ENCODE results near the gene ADAMTS14. TPM values are rescaled to one million over a fixed set of nuclear protein-coding genes. Genes with fewer than 3 reads are reported as not detected.

ADAMTS14 gene
- total RNA-seq, 1 donor from 2014 or later, result 0.33 TPM

- H3K9me3 Mint-ChIP-seq, result no peaks in the 10 kb centered on the region
- DNase-seq, result no peak
- H3K36me3 Mint-ChIP-seq (ENCODE audit: low read depth), result no peaks in the 10 kb centered on the region
- intact Hi-C loops (cut with micrococcal nuclease), result no loop called here
- peaks cover 4% of the 10 kb centered on the region for H3K27me3 Mint-ChIP-seq
- no peak overlapping the region for H3K4me3 Mint-ChIP-seq
- no peaks in the 10 kb centered on the region for H3K4me1 Mint-ChIP-seq
- no peak overlapping the region for H3K27ac Mint-ChIP-seq
Observed at GRCh38 chr10:70780370-70780760, 108.1 kb downstream of the ADAMTS14 start.

DNA sequence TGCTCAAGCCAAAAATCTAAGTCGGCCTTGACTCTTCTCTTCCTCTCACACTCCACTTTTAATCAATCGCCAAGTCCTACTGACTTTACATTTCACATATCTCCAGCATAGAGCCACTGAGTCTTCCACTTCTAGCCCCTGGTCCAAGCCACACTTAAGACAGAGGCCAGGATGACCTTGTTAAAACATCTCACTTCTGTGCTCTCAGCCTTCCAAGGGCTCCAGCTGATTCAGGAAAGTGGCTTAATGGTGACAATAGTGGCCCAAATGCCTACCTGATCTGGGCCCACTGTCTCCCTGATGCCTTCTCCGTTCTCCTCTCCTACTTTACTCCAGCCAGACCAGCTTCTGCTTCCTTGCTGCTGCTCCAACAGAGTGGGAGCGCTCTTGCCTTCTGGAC is 108.5 kb downstream of the ADAMTS14 start:
- Mint-ChIP-seq H3K36me3 (ENCODE audit: low read depth) (no peaks in the 10 kb centered on the region), H3K27me3 (peaks cover 4% of the 10 kb centered on the region), H3K4me3 (no peak overlapping the region), H3K9me3 (no peaks in the 10 kb centered on the region), H3K4me1 (no peaks in the 10 kb centered on the region), H3K27ac (no peak overlapping the region)
- intact Hi-C loops (cut with micrococcal nuclease), result no loop called here
- no peak for DNase-seq

DNA sequence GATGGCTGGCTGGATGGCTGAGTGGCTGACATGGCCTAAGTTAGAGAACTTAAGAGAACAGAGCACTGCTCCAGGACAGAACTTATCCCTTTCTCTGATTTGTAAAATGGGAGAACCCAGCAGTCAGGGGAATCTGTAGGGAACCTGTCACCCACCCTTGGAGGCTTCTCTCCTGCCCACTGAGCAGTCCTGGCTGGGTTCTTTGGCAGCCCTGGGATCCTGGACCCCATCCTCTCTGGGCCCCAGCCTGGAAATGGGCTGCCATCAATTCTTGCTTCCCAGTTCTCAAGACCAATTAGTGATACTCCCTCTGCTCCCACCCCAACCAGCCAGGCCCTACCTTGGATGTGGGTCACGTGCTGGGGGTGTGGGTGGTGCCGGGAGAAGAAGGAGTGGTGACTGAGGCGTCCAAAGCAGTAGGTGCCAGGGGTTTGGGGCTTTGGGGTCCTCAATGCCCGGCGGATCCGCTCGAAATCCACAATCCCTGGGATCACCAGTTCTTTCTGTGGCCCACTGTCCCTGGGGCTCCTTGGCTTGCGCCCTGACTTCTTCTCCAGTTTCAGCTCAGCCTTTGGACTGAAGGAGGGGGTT is 109.2 kb downstream of the ADAMTS14 start:
- Mint-ChIP-seq H3K4me3 (no peak overlapping the region), H3K36me3 (ENCODE audit: low read depth) (no peaks in the 10 kb centered on the region), H3K27me3 (peaks cover 4% of the 10 kb centered on the region), H3K4me1 (no peaks in the 10 kb centered on the region), H3K9me3 (no peaks in the 10 kb centered on the region), H3K27ac (no peak overlapping the region)
- intact Hi-C loops (cut with micrococcal nuclease), result no loop called here
- no peak for DNase-seq

GRCh38 chr10:70782086-70782745 is 109.9 kb downstream of the ADAMTS14 start:
- DNase-seq, result no peak
- H3K27me3 Mint-ChIP-seq, result peaks cover 4% of the 10 kb centered on the region
- no peaks in the 10 kb centered on the region for H3K36me3 Mint-ChIP-seq (ENCODE audit: low read depth)
- H3K27ac Mint-ChIP-seq, result no peak overlapping the region
- H3K9me3 Mint-ChIP-seq, result no peaks in the 10 kb centered on the region
- H3K4me3 Mint-ChIP-seq, result no peak overlapping the region
- intact Hi-C loops (cut with micrococcal nuclease), result no loop called here
- H3K4me1 Mint-ChIP-seq, result peaks cover 5% of the 10 kb centered on the region

- no peak for DNase-seq
- Mint-ChIP-seq H3K27me3 (peaks cover 4% of the 10 kb centered on the region), H3K36me3 (ENCODE audit: low read depth) (no peaks in the 10 kb centered on the region), H3K27ac (no peak overlapping the region), H3K4me3 (no peak overlapping the region), H3K4me1 (peaks cover 5% of the 10 kb centered on the region), H3K9me3 (no peaks in the 10 kb centered on the region)
- intact Hi-C loops (cut with micrococcal nuclease), result no loop called here
Observed at GRCh38 chr10:70782746-70783680, 110.7 kb downstream of the ADAMTS14 start.

- H3K9me3 Mint-ChIP-seq, result no peaks in the 10 kb centered on the region
- peaks cover 13% of the 10 kb centered on the region for H3K27me3 Mint-ChIP-seq
- H3K27ac Mint-ChIP-seq, result no peak overlapping the region
- intact Hi-C loops (cut with micrococcal nuclease), result no loop called here
- peaks cover 5% of the 10 kb centered on the region for H3K4me1 Mint-ChIP-seq
- H3K36me3 Mint-ChIP-seq (ENCODE audit: low read depth), result no peaks in the 10 kb centered on the region
- H3K4me3 Mint-ChIP-seq, result no peak overlapping the region
- no peak for DNase-seq
Observed at GRCh38 chr10:70784016-70784415, 111.7 kb downstream of the ADAMTS14 start.

DNA sequence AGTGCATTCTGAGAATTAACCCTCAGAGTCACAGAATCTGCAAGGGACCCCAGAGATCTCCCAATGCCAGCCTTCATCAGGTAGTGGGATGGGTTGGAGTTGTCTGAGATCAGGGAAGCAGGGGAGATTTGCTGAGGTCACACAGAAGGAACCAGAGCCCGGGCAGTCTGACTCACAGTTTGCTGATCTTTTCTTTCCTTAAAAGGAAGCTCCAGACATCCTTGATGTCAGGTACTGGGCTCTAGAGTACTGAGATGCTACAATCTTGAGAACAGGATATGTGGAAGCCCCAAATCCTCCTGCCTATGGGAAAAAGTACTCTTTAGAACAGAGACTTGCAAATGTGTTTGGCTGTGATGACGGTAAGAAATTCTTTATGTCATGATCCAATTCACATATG is 112.2 kb downstream of the ADAMTS14 start:
- H3K27me3 Mint-ChIP-seq, result peaks cover 16% of the 10 kb centered on the region
- no peak overlapping the region for H3K4me3 Mint-ChIP-seq
- intact Hi-C loops (cut with micrococcal nuclease), result no loop called here
- no peaks in the 10 kb centered on the region for H3K9me3 Mint-ChIP-seq
- H3K36me3 Mint-ChIP-seq (ENCODE audit: low read depth), result no peaks in the 10 kb centered on the region
- H3K4me1 Mint-ChIP-seq, result peaks cover 5% of the 10 kb centered on the region
- H3K27ac Mint-ChIP-seq, result no peak overlapping the region
- no peak for DNase-seq

DNA sequence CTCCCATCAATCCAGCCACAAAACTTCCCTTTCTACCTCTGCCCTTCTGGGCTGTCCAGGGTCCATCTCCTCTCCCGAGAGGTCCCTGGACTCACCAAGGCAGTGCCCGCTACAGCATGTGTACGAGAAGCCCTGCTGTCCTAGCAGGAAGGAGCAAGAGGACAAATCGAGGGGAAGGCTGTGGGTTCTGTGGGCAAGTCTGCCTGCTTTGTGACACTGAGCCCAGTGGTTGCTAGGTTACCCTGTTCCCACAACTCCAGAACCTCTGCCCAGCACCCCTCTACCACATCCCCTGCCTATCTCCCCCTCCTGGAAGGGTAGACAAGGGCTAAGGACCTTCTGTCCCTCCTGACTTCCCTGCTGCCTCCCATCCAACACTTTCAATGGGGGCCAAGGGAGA is 112.9 kb downstream of the ADAMTS14 start, which contains the start of gene TBATA:
TBATA (minus strand) TSS at position 188 of the 400 bp plus-strand sequence. CDS start 1,998 bp downstream, outside the sequence.
- Mint-ChIP-seq H3K27ac (no peak within 1 kb of the TSS), H3K4me1 (peaks cover 5% of the 10 kb centered on the region), H3K9me3 (no peaks in the 10 kb centered on the region), H3K27me3 (peaks cover 16% of the 10 kb centered on the region), H3K36me3 (ENCODE audit: low read depth) (no peaks in the 10 kb centered on the region), H3K4me3 (no peak within 1 kb of the TSS)
- no peak for DNase-seq
- intact Hi-C loops (cut with micrococcal nuclease), result no loop called here

- intact Hi-C loops (cut with micrococcal nuclease), result no loop called here
- H3K4me3 Mint-ChIP-seq, result no peak overlapping the region
- no peaks in the 10 kb centered on the region for H3K9me3 Mint-ChIP-seq
- H3K27me3 Mint-ChIP-seq, result peaks cover 27% of the 10 kb centered on the region
- no peak for DNase-seq
- peaks cover 7% of the 10 kb centered on the region for H3K4me1 Mint-ChIP-seq
- H3K36me3 Mint-ChIP-seq (ENCODE audit: low read depth), result no peaks in the 10 kb centered on the region
- H3K27ac Mint-ChIP-seq, result peak overlapping the region; percentile 16
Observed at GRCh38 chr10:70786799-70787415, 114.6 kb downstream of the ADAMTS14 start.

DNA sequence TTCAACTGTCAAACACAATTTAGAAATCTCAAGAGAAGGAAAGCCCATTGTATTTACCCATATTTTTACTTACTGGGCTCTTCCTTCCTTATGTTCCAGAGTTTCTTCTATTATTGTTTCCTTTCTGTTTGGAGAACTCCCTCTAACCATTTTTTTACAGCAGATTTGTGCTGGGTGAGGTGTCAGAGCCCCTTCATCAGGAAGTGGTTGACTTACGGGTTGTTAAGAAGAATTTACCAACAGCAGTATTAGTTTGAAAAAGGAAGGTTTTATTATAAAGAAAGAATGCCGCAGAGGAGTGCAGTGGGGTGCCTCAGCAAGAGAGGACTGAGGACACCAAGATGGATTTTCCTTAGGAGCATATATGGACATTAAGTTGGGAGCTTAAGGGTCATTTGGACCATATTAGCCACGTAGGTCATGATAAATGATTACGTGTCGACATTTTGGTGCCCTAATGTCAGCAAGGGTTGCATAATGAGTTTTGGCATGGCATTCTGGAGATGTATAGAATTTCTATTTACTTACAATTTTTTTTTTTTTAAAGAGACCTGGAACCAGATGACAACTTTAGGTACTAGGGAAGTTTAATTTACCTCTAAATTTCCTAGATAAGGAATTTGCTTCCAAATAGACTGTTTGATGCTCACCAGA is 119.2 kb downstream of the ADAMTS14 start:
- intact Hi-C loops (cut with micrococcal nuclease), result no loop called here
- no peak for DNase-seq
- Mint-ChIP-seq H3K27me3 (peaks cover 34% of the 10 kb centered on the region), H3K9me3 (no peaks in the 10 kb centered on the region), H3K4me3 (no peak overlapping the region), H3K27ac (no peak overlapping the region), H3K36me3 (ENCODE audit: low read depth) (no peaks in the 10 kb centered on the region), H3K4me1 (peaks cover 7% of the 10 kb centered on the region)

DNA sequence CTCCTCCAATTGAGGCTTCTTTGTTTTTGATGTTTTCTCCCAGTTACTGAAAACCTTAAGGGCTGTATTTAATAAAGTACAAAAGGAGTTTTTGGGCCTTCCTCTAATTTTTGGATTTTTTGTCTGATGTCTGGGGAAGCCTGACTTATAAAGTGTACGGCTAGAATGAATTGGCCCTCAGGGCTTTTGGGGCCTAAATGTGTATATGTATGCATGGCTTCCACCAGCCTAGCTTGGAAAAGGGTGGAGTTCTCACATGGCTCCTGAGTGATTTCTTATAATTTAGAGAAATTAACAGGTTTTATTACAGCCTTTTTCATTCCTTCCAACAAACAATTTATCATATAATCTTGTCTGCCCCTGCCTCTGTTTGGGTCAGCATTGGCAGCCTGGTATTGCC is 123.3 kb downstream of the ADAMTS14 start:
- Mint-ChIP-seq H3K27me3 (peaks cover 32% of the 10 kb centered on the region), H3K4me3 (no peak overlapping the region), H3K27ac (no peak overlapping the region), H3K9me3 (no peaks in the 10 kb centered on the region), H3K36me3 (ENCODE audit: low read depth) (no peaks in the 10 kb centered on the region), H3K4me1 (no peaks in the 10 kb centered on the region)
- DNase-seq, result no peak
- intact Hi-C loops (cut with micrococcal nuclease), result no loop called here

DNA sequence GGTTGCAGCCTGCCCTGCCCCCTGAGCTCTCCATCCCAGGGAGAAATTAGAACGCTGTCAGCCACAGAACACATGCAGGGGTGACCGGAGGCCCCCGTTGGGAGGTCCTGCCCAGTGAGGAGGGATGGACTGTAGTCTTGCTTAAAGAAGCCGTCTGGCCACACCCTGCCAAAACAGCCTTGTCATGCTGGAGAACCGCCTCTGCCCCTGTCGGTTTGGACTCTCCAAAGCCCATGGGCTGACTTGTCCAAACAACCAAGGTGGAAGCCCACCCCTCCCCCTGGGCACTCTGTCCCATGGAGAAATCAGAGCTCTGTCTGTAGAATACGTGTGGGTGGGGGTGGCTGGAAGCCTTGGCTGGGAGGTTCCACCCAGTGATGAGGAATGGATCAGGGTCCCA is 125.5 kb downstream of the ADAMTS14 start:
- no peaks in the 10 kb centered on the region for H3K36me3 Mint-ChIP-seq (ENCODE audit: low read depth)
- no peaks in the 10 kb centered on the region for H3K4me1 Mint-ChIP-seq
- no peaks in the 10 kb centered on the region for H3K9me3 Mint-ChIP-seq
- intact Hi-C loops (cut with micrococcal nuclease), result no loop called here
- peaks cover 31% of the 10 kb centered on the region for H3K27me3 Mint-ChIP-seq
- DNase-seq, result no peak
- no peak overlapping the region for H3K27ac Mint-ChIP-seq
- H3K4me3 Mint-ChIP-seq, result no peak overlapping the region

DNA sequence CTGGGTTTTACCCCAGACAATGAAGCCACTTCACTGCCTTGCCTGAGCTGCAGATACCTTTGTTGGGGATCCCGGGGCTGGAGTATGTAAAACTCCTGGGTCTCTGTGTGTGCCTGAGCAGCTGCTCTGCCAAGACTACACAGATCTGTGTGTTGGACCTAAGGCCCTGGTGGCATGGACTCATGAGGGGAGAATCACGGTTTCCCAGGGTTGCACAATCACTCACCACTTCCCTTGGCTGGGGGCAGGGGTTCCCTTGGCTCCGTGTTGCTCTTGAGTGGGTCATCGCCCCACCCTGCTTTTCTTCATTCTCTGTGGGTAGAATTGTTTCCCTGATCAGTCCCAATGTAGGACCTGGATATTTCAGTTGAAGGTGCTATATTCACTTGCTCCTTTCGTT is 126.8 kb downstream of the ADAMTS14 start:
- Mint-ChIP-seq H3K4me1 (no peaks in the 10 kb centered on the region), H3K9me3 (no peaks in the 10 kb centered on the region), H3K36me3 (ENCODE audit: low read depth) (no peaks in the 10 kb centered on the region), H3K27me3 (peaks cover 32% of the 10 kb centered on the region), H3K27ac (no peak overlapping the region), H3K4me3 (no peak overlapping the region)
- no peak for DNase-seq
- intact Hi-C loops (cut with micrococcal nuclease), result no loop called here
